Omental fat pad (tissue), 4 donors: ENCODE results near the gene MCOLN2. TPM values are rescaled to one million over a fixed set of nuclear protein-coding genes. Genes with fewer than 3 reads are reported as not detected.

Experiments
- ATAC-seq: fragments of 150-250 bp; one replicate; pipeline ENCODE4 v1.9.1; 2016; ENCODE audit warnings: mild to moderate bottlenecking, moderate library complexity; ENCODE audit not compliant: low FRiP score
- DNase-seq: peaks from one replicate; pipeline ENCODE4 v3.0.0-alpha.2; 2019; ENCODE audit warnings: low spot score
- CTCF ChIP-seq, 3 donors: fragments of 450-650 bp; IDR thresholded peaks; one replicate each; pipeline ENCODE4 v1.5.1; 2016 to 2017; ENCODE audit warnings: antibody characterized with exemption in 3 of 3, mild to moderate bottlenecking in 3 of 3, moderate library complexity in 2 of 3
- total RNA-seq, 4 donors: library from RNA; depleted of rRNA; stranded (reverse); fragments of >200 nt; gene quantifications; one replicate each; pipeline ENCODE4 v1.1.0, GENCODE V29; 2016

MCOLN2 gene
- total RNA-seq, 4 donors from 2014 or later = 1.1 to 9.9 (median 2.7) TPM

GRCh38 chr1:84969489-84970250 lies 27.2 kb downstream of the MCOLN2 start:
- ATAC-seq (no peak), DNase-seq (no peak)
- no peak for TF ChIP-seq CTCF (IDR thresholded peaks at IDR 0.05)

- DNase-seq (no peak), ATAC-seq (no peak)
- TF ChIP-seq CTCF (IDR thresholded peaks at IDR 0.05) = no peak
Measured at GRCh38 chr1:84968865-84969264, 28.0 kb downstream of the MCOLN2 start.

- ATAC-seq (no peak), DNase-seq (no peak)
- TF ChIP-seq CTCF (IDR thresholded peaks at IDR 0.05) = no peak
Measured at GRCh38 chr1:84968101-84968500, 28.8 kb downstream of the MCOLN2 start.

GRCh38 chr1:84967666-84968065 lies 29.2 kb downstream of the MCOLN2 start:
- ATAC-seq = no peak
- no peak for TF ChIP-seq CTCF (IDR thresholded peaks at IDR 0.05)
- DNase-seq = no peak

GRCh38 chr1:84963021-84963420 lies 33.9 kb downstream of the MCOLN2 start:
- ATAC-seq (no peak), DNase-seq (no peak)
- no peak for TF ChIP-seq CTCF (IDR thresholded peaks at IDR 0.05)

GRCh38 chr1:84961316-84961715 lies 35.6 kb downstream of the MCOLN2 start:
- no peak for TF ChIP-seq CTCF (IDR thresholded peaks at IDR 0.05)
- DNase-seq (no peak), ATAC-seq (no peak)

- no peak for DNase-seq
- peak; percentile 81 for ATAC-seq
- TF ChIP-seq CTCF (IDR thresholded peaks at IDR 0.05) = no peak
Measured at GRCh38 chr1:84960371-84960770, 36.5 kb downstream of the MCOLN2 start.
